Measurements from ENCODE around the gene PRH2.

DNA sequence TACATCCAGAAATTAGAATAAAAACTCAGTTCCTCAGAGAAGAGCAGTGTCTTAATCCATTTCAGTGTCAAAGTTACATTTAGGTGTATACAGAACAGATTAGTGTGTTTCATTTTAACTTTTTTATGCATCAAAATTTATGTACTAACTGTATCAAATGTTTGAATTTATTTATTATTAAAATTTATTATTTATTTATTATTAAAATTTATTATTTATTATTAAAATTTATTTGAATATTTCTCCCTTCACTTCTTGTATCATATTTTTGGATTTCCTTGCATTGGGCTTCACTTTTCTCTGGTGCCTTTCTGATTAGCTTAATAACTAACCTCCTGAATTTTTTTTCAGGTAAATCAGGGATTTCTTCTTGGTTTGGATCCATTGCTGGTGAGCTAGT lies 12.3 kb downstream of the PRH2 start:
- TF ChIP-seq EZH2 (optimal IDR thresholded peaks at IDR 0.05; ENCODE audit: low read depth, low read length) (no peak), CTCF (IDR thresholded peaks at IDR 0.05; ENCODE audit: low read length) (no peak)
